GM12872 (cell line): ENCODE measurements around the gene MT1M.
A peak's percentile ranks its signal among the peaks of the same experiment; 100 is the strongest.

Experiments
- TF ChIP-seq, protein P1 (sequence below): IDR thresholded peaks from 3 replicates; pipeline ENCODE4 v1.5.1; 2011; ENCODE audit warnings: low read depth, mild to moderate bottlenecking, low read length, moderate library complexity; ENCODE audit not compliant: insufficient read depth

The MT1M gene

DNA sequence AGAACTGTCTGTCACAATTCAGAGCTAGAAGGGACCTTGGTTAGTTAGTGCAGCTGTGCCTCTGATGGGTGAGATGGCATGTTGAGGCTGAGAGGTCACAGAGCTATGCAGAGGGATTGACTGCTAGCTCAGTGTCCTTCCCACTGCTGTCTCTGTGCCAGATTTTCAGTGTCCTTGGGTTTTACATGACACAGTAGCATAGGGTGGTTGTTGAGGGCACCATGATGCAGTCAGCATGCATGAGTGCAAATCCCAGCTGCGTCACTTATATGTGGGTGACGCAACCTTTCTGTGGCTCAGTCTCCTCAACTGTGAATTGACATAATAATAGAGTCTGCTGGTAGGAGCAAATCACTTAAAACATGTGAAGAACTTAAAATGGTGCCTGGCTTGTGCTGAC, 8.7 kb downstream of the MT1M start:
- TF ChIP-seq, protein P1, sequence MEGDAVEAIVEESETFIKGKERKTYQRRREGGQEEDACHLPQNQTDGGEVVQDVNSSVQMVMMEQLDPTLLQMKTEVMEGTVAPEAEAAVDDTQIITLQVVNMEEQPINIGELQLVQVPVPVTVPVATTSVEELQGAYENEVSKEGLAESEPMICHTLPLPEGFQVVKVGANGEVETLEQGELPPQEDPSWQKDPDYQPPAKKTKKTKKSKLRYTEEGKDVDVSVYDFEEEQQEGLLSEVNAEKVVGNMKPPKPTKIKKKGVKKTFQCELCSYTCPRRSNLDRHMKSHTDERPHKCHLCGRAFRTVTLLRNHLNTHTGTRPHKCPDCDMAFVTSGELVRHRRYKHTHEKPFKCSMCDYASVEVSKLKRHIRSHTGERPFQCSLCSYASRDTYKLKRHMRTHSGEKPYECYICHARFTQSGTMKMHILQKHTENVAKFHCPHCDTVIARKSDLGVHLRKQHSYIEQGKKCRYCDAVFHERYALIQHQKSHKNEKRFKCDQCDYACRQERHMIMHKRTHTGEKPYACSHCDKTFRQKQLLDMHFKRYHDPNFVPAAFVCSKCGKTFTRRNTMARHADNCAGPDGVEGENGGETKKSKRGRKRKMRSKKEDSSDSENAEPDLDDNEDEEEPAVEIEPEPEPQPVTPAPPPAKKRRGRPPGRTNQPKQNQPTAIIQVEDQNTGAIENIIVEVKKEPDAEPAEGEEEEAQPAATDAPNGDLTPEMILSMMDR, result no peak

DNA sequence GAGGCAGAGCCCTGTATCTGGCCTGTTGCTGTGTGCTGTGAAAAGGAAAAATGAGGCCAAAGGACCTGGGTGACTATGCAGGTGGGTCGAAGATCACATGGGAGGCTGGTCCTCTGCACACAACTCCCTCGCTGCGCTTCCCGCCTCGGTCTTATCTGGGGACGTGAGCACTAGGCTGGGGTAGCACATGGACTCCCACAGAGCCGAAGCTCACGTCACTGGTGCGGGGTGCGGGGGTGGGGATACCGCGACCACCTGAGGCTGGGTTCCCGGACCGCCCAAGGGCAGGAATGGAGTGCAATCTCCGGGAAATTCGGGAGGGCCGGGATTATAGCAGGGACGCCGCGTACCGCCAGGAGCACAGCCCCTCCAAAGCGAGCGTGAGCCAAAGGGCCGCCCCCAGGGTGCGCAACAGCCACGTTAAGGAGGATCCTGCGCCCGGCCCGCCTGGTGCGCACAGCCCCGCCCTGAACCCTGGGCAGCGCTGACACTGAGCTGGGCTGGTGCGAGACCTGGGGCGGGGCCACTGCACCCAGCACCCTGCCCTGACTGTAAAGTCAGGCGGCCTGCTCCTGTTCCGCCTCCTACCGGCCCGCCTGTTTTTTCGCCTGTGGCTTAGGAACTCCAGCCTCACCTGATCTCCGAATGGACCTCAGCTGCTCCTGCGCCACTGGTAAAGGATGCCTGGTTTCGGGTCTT, 10.8 kb downstream of the MT1M start:
- TF ChIP-seq, protein P1, result peak; percentile 20; the same call in 1 of the 3 replicates

DNA sequence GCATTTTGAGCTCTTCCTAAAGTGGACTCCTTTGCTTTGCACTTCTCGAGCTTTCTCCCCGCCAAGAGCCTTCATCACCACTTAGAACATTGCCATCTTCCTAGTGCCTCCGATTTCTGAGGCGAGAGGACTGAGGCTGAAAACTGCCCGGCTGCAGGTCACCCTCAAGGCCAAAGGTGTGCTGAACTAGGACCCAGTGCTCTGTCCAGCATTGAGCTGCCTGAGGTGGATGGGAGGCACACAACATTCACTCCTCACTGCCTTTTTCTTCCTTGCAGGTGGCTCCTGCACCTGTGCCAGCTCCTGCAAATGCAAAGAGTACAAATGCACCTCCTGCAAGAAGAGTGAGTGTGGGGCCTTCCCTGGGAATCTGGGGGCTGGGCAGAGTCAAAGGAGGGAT, 11.4 kb downstream of the MT1M start:
- TF ChIP-seq, protein P1, result no peak

DNA sequence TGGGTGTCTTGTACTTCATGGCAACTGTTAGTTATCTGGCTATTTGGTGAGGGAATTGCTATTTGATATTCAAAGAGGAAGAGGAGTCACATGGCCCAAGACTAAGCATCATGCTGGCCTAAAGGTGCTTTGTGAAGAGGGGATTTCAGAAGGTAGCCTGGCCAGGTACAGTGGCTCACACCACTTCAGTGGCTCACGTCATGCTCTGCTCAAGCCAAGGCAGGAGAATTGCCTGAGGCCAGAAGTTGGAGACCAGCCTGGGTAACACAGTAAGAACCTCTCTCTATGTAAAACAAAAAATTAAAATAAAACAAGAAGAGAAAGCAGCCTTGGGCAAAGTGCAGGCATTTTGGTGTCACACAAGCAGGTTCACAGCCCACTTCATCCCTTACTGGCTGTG, 12.9 kb downstream of the MT1M start:
- TF ChIP-seq, protein P1, result no peak

DNA sequence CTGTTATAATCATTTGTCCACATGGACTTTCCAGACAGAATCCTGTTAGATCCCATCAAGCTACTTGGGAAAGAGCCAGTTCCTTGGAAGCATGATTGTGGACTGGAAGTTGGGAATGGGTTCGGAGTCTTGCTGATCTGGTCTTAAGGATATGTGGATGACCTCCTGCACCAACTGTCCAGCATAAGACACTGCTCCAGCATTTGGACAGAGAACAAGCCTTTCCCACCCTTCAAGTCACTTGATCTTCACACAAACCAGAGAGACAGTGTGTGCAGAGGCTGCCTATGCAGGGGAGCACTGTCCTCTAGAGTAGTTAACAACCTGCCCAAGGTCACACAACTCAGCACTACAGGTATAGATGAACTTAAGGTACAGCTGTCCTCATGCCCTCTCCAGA, 13.4 kb downstream of the MT1M start:
- TF ChIP-seq, protein P1, result no peak

DNA sequence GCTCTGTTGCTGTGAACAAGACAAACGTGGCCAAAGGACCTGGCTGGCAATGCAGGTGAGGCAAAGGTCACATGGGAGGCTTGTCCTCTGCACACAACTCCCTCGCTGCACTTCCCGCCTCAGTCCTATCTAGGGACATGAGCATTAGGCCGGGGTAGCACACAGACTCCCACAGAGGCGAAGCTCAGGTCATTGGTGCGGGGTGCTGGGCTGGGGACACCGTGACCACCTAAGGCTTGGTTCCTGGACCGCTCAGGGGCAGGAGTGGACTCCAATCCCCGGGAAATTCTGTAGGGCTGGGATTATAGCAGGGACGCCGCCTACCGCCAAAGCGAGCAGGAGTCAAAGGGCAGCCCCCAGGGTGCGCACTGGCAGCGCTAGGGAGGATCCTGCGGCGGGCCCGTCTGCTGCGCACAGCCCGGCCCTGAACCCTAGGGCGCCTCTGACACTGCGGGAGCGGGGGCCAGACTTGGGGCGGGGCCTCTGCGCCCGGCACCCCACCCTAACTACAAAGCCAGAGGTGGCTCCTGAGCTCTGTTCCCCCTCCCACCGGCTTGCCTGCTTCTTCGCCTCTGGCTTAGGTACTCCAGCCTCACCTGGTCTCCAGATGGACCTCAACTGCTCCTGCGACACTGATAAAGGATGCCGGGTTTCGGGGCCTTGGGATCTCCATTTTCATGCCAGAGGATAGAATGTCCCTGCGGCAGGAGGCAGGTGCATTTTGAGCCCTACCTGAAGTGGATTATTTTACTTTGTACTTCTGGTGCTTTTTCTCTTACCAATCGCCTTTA, 15.4 kb downstream of the MT1M start:
- TF ChIP-seq, protein P1, result no peak

DNA sequence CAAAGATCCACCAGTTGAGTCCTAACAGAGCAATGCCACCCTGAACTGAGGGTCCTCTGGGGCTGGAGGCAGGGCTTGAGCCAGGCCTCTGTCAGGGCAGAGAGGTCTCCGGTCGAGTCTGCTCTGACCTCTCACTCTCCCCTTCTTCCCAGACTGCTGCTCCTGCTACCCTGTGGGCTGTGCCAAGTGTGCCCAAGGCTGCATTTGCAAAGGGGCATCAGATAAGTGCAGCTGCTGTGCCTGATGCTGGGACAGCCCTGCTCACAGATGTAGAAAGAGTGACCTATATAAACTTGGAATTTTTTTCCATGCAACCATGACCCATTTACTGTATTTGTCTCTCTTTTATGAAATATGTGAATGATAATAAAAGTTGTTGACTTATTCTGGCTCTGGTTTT, 16.8 kb downstream of the MT1M start:
- TF ChIP-seq, protein P1, result no peak
